IPS DF 6.9 (cell line): ENCODE measurements around the gene ACAP3.
A peak's percentile ranks its signal among the peaks of the same experiment; 100 is the strongest.

Experiments used
- DNase-seq: peaks from one replicate; pipeline ENCODE4 v3.0.0-alpha.2; 2013; ENCODE audit warnings: low read depth, low spot score
- H3K27ac ChIP-seq: one replicate; pipeline ENCODE4 v1.5.1; 2013; ENCODE audit warnings: low read length, control low read depth
- H3K27me3 ChIP-seq: 2 replicates; pipeline ENCODE4 v1.6.1; 2013; ENCODE audit warnings: mild to moderate bottlenecking, low read length; ENCODE audit not compliant: control insufficient read depth, insufficient read depth
- H3K36me3 ChIP-seq: 2 replicates; pipeline ENCODE4 v1.6.1; 2013; ENCODE audit warnings: low read length; ENCODE audit not compliant: control insufficient read depth, insufficient read depth
- H3K4me1 ChIP-seq: 2 replicates; pipeline ENCODE4 v1.6.1; 2013; ENCODE audit warnings: low read length; ENCODE audit not compliant: control insufficient read depth, insufficient read depth
- H3K4me3 ChIP-seq: 2 replicates; pipeline ENCODE4 v1.5.1; 2013; ENCODE audit warnings: mild to moderate bottlenecking, low read length
- H3K9me3 ChIP-seq: 2 replicates; pipeline ENCODE4 v1.6.1; 2013; ENCODE audit warnings: low read length, inconsistent platforms; ENCODE audit not compliant: control insufficient read depth, insufficient read depth
- WGBS: extraction: QIAGEN DNeasy Blood & Tissue Kit; methylation state at CpG from one replicate; pipeline ENCODE4 v1.1.7; 2013; ENCODE audit warnings: mixed read lengths, missing lambda C conversion rate; ENCODE audit not compliant: insufficient read length, insufficient coverage; 5-methylcytosine and 5-hydroxymethylcytosine counted together

Gene ACAP3

DNA sequence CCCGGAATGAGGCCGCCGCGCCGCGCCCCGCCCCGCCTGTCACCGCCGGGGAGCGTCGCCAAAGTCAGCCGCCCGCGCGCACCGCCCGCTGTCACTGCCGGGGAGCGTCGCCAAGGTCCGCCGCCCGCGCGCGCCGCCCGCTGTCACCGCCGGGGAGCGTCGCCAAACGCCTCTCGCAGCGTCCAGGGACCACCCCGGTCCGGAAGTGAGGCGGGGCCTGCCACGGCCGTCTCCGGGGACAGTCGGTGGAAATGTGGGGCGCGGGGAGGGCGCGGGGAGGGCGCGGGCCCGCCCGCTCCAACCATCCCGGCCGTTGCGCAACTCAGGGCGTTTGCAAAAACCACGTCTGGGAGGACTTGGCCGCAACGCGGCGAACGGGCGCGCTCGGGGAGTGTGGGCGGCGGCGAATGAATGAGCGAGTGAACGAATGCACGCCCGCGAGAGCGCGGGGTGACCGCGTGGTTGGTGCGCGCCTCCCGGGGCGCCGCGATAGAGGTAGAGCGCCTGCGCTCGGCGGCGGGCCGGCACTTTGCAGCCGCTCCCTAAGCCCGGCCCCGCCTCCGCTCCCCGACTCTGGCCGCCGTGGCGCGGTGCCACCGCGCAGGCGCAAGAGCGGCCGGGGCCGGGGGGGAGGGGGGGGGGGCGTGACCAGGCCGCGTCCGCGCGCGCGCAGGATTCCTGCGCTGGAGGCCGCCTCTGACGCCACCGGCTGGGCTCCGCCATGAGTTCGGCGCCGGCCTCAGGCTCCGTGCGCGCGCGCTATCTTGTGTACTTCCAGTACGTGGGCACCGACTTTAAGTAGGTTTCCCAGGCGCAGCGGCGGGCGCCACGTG, at the start of gene ACAP3, which contains the start of gene PUSL1:
ACAP3 (minus strand) TSS at position 8 of the 833 bp plus-strand sequence. CDS start 115 bp downstream, outside the sequence.
PUSL1 (plus strand) TSS at position 675 of the 833 bp plus-strand sequence; CDS start at position 722, 47 bp downstream.
- Histone ChIP-seq H3K27me3 (no peaks in the 10 kb centered on the region), H3K4me1 (peaks cover 18% of the 10 kb centered on the region), H3K36me3 (peaks cover 21% of the 10 kb centered on the region), H3K9me3 (no peaks in the 10 kb centered on the region), H3K27ac (no peak within 1 kb of the TSS), H3K4me3 (peak within 1 kb of the TSS; percentile 88)
- DNase-seq: no peak
- WGBS: no CpG with 5 or more reads among the region's 131 CpGs

- no peak for DNase-seq
- peaks cover 3% of the 10 kb centered on the region; the same call in 1 of the 2 replicates for H3K27me3 ChIP-seq
- no peaks in the 10 kb centered on the region for H3K9me3 ChIP-seq
- H3K27ac ChIP-seq: no peak overlapping the region
- H3K36me3 ChIP-seq: peaks cover 4% of the 10 kb centered on the region; the same call in 1 of the 2 replicates
- peaks cover 20% of the 10 kb centered on the region for H3K4me1 ChIP-seq
- no CpG with 5 or more reads among the region's 26 CpGs for WGBS
- no peak overlapping the region for H3K4me3 ChIP-seq
Observed at GRCh38 chr1:1356796-1357401, 49.2 kb upstream of the ACAP3 start.

DNA sequence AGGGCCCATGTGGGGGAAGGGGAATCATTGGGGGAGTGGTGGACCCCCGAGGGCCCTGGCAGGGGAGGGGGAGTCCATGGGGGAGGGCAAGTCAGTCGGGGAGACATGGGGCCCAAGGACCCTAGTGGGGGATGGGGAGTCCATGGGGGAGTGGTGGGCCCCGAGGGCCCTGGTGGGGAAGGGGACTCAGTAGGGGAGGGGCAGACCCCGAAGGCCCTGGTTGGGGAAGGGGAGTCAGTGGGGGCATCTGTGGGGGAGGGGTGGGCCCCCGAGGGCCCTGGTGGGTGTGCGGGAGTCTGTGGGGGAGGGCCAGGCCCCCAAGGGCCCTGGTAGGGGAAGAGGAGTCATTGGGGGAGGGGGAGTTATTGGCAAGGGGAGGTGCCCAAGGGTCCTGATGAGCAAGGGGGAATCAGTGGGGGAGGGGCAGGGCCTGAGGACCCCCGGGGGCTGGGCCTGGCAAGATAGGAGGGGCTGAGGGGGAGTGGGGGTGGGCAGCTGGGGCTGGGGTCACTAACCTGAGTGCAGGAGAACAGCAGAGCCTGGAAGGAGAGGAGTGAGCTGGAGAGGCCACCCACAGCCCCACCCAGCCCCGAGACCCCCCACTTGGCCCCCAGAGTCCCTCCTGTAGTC, 48.6 kb upstream of the ACAP3 start:
- H3K27ac ChIP-seq: no peak overlapping the region
- H3K4me3 ChIP-seq: no peak overlapping the region
- no peak for DNase-seq
- H3K4me1 ChIP-seq: peaks cover 26% of the 10 kb centered on the region
- H3K27me3 ChIP-seq: peaks cover 3% of the 10 kb centered on the region; the same call in 1 of the 2 replicates
- WGBS: no CpG with 5 or more reads among the region's 8 CpGs
- H3K36me3 ChIP-seq: peaks cover 4% of the 10 kb centered on the region; the same call in 1 of the 2 replicates
- H3K9me3 ChIP-seq: no peaks in the 10 kb centered on the region

- H3K27ac ChIP-seq: no peak overlapping the region
- H3K36me3 ChIP-seq: peaks cover 4% of the 10 kb centered on the region; the same call in 1 of the 2 replicates
- peaks cover 26% of the 10 kb centered on the region for H3K4me1 ChIP-seq
- peaks cover 3% of the 10 kb centered on the region; the same call in 1 of the 2 replicates for H3K27me3 ChIP-seq
- H3K4me3 ChIP-seq: peak overlapping the region; percentile 22; the same call in 1 of the 2 replicates
- no peak for DNase-seq
- WGBS: no CpG with 5 or more reads among the region's 52 CpGs
- H3K9me3 ChIP-seq: no peaks in the 10 kb centered on the region
Observed at GRCh38 chr1:1355416-1355815, 47.7 kb upstream of the ACAP3 start.

GRCh38 chr1:1354271-1355247, 46.8 kb upstream of the ACAP3 start:
- no peaks in the 10 kb centered on the region for H3K9me3 ChIP-seq
- WGBS: no CpG with 5 or more reads among the region's 116 CpGs
- peak overlapping the region; percentile 22; the same call in 1 of the 2 replicates for H3K4me3 ChIP-seq
- H3K36me3 ChIP-seq: peaks cover 4% of the 10 kb centered on the region; the same call in 1 of the 2 replicates
- no peak for DNase-seq
- H3K4me1 ChIP-seq: peaks cover 26% of the 10 kb centered on the region
- no peak overlapping the region for H3K27ac ChIP-seq
- H3K27me3 ChIP-seq: peaks cover 3% of the 10 kb centered on the region; the same call in 1 of the 2 replicates

GRCh38 chr1:1353389-1354151, 45.8 kb upstream of the ACAP3 start:
- H3K27me3 ChIP-seq: peaks cover 3% of the 10 kb centered on the region; the same call in 1 of the 2 replicates
- H3K36me3 ChIP-seq: peaks cover 4% of the 10 kb centered on the region; the same call in 1 of the 2 replicates
- peaks cover 20% of the 10 kb centered on the region for H3K4me1 ChIP-seq
- H3K4me3 ChIP-seq: no peak overlapping the region; the same call in 1 of the 2 replicates
- no peak overlapping the region for H3K27ac ChIP-seq
- WGBS: no CpG with 5 or more reads among the region's 28 CpGs
- H3K9me3 ChIP-seq: no peaks in the 10 kb centered on the region
- DNase-seq: no peak

DNA sequence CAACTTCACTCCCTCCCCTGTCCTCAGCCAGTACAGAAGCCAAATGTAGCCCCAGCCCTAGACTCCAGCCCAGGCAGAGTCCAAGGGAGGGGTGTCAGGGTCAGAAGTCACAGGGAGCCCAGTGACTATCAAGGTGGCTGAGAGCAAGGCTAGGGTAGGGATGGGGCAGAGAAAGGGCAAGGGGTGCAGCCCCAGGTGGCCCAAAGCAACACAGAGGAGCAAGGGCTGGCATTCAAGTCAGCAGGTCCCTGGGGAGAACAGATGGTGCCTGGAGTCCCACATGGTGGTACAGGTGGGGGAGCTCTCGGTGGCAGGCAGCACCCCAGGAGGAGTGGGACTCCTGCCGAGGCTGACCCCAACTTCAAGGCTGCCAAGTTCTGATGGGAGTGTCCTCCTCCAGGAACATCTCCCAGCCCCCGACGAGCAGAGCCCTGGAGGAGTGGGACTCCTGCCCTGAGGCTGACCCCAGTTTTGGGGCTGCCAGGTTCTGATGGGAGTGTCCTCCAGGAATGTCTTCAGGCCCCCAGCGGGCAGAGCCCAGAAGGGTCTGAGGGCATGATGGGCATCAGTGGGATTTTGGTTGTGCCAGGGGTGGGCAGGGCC, 45.2 kb upstream of the ACAP3 start:
- H3K4me3 ChIP-seq: no peak overlapping the region
- no peak overlapping the region for H3K27ac ChIP-seq
- WGBS: no CpG with 5 or more reads among the region's 5 CpGs
- H3K36me3 ChIP-seq: peaks cover 4% of the 10 kb centered on the region; the same call in 1 of the 2 replicates
- no peak for DNase-seq
- peaks cover 20% of the 10 kb centered on the region for H3K4me1 ChIP-seq
- no peaks in the 10 kb centered on the region for H3K9me3 ChIP-seq
- H3K27me3 ChIP-seq: peaks cover 3% of the 10 kb centered on the region; the same call in 1 of the 2 replicates

DNA sequence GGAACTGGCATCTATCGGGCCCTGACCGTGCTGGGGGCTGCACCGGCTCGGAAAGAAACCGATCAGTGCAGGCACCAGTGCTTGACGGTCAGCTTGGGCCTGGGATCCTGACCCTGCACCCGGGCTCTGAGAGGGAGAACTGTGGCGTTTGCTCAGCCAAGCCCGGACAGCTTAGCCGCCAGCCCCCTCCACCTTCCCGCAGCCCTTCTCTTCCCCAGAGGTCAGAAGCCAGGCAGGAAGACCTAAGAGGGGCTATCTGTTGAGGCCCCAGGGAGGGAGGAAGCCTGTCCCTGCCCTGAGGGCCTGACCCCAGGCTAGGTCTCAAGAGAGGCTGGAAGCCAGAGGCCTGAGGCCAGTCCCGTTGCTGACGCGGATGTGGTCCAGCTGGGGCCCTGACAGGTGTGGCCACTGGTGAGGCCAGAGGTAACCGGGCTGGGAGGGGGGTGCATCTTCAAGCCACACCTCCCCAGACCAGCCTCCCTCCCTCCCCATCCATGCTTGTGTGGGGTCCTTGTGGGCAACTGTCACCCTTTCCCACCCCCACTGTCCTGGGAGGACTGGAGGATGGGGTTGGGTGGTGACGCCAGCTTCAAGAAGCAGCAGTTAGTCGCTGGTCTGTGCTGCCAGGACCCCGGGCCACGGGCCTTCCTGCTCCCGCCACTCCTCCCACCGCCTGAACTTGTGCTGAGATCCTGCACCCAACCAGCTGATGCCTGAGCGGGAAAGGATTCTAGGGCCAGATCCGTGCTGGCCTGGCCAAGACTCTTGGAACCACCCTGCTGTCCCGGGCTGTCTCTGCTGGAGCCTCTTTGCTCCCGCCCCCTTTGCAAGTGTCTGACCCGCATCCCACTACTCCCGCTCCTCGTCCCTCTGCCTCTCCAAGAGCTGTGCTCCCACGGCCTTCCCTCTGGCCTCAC, 44.0 kb upstream of the ACAP3 start:
- H3K27ac ChIP-seq: no peak overlapping the region
- H3K4me3 ChIP-seq: no peak overlapping the region
- no CpG with 5 or more reads among the region's 29 CpGs for WGBS
- no peaks in the 10 kb centered on the region for H3K9me3 ChIP-seq
- peaks cover 22% of the 10 kb centered on the region for H3K4me1 ChIP-seq
- peaks cover 3% of the 10 kb centered on the region; the same call in 1 of the 2 replicates for H3K27me3 ChIP-seq
- peaks cover 4% of the 10 kb centered on the region; the same call in 1 of the 2 replicates for H3K36me3 ChIP-seq
- DNase-seq: no peak
